CD4-positive, CD25-positive, alpha-beta regulatory T cell (primary cell): ENCODE results near the gene B4GALT4. TPM values are rescaled to one million over a fixed set of nuclear protein-coding genes. Genes with fewer than 3 reads are reported as not detected.
A peak's percentile ranks its signal among the peaks of the same experiment; 100 is the strongest.

ENCODE experiments used
- ATAC-seq, 2 donors: fragments of 150-1000 bp; cut with Tn5 transposase; one replicate each; pipeline ENCODE4 v1.10.0; 2021; ENCODE audit warnings: low read depth in 2 of 2, moderate number of reproducible peaks in 2 of 2, moderate library complexity in 1 of 2
- DNase-seq, 3 donors: peaks; one replicate each; pipeline versions ENCODE4 v3.0.0 to v3.0.0-alpha.2; 2012 to 2022; ENCODE audit warnings: mixed read lengths in 1 of 3
- H3K27ac ChIP-seq: one replicate; pipeline ENCODE4 v1.7.0; 2013; ENCODE audit warnings: mild to moderate bottlenecking, low read length; ENCODE audit not compliant: insufficient read depth, poor library complexity, severe bottlenecking
- H3K27me3 ChIP-seq: one replicate; pipeline ENCODE4 v1.7.0; 2013; ENCODE audit warnings: low read length; ENCODE audit not compliant: control insufficient read depth, insufficient read depth
- H3K36me3 ChIP-seq: one replicate; pipeline ENCODE4 v1.7.0; 2013; ENCODE audit warnings: mild to moderate bottlenecking, low read length, moderate library complexity; ENCODE audit not compliant: control insufficient read depth, insufficient read depth
- H3K4me1 ChIP-seq: 2 replicates; pipeline ENCODE4 v1.7.0; 2013; ENCODE audit warnings: mild to moderate bottlenecking, low read length; ENCODE audit not compliant: insufficient read depth, control insufficient read depth, poor library complexity, severe bottlenecking
- H3K4me3 ChIP-seq: one replicate; pipeline ENCODE4 v1.7.0; 2013; ENCODE audit warnings: low read depth, mild to moderate bottlenecking, low read length, moderate library complexity
- H3K9me3 ChIP-seq, 2 experiments: 1 replicate in 1 of 2; 2 replicates in 1 of 2; pipeline ENCODE4 v1.7.0; 2013; ENCODE audit warnings: low read length in 2 of 2, mild to moderate bottlenecking in 1 of 2, moderate library complexity in 1 of 2; ENCODE audit not compliant: control insufficient read depth in 2 of 2
- H3K27ac Mint-ChIP-seq, 3 donors: one replicate each; pipeline ENCODE4 v1.8.0; 2020 to 2022; ENCODE audit warnings: mild to moderate bottlenecking in 3 of 3, mixed read lengths in 3 of 3, moderate library complexity in 2 of 3
- H3K27me3 Mint-ChIP-seq: one replicate; pipeline ENCODE4 v1.8.0; 2022; ENCODE audit warnings: mild to moderate bottlenecking, mixed read lengths
- H3K36me3 Mint-ChIP-seq: one replicate; pipeline ENCODE4 v1.8.0; 2020; ENCODE audit warnings: mixed read lengths
- H3K4me1 Mint-ChIP-seq, 4 donors: one replicate each; pipeline ENCODE4 v1.8.0; 2020 to 2022; ENCODE audit warnings: mixed read lengths in 4 of 4, mild to moderate bottlenecking in 1 of 4
- H3K4me3 Mint-ChIP-seq, 4 donors: one replicate each; pipeline ENCODE4 v1.8.0; 2020 to 2022; ENCODE audit warnings: mild to moderate bottlenecking in 4 of 4, mixed read lengths in 4 of 4, moderate library complexity in 3 of 4
- H3K9me3 Mint-ChIP-seq, 7 donors: one replicate each; pipeline ENCODE4 v1.8.0; 2020 to 2022; ENCODE audit warnings: mixed read lengths in 7 of 7, mild to moderate bottlenecking in 3 of 7, moderate library complexity in 2 of 7
- polyA plus RNA-seq, 4 donors: library from polyadenylated mRNA; unstranded; fragments of 300-500 nt; fragmentation: Illumina TruSeq; gene quantifications; one replicate each; pipeline ENCODE4 v1.2.3, GENCODE V29; 2021
- total RNA-seq: library from RNA; stranded (reverse); gene quantifications from one replicate; pipeline ENCODE4 v1.2.3, GENCODE V29; 2022

The B4GALT4 gene
- total and polyA plus RNA-seq, 5 donors from 2014 or later = 6.4 to 13.1 (median 7.3) TPM

GRCh38 chr3:119225121-119225520 lies 15.6 kb downstream of the B4GALT4 start:
- no peak overlapping the region for H3K27ac ChIP-seq
- Mint-ChIP-seq H3K4me1 (peaks cover 4 to 31% (median 26%) of the 10 kb centered on the region in 4 donors), H3K27ac (no peak overlapping the region), H3K36me3 (peaks cover 67% of the 10 kb centered on the region), H3K27me3 (no peaks in the 10 kb centered on the region), H3K4me3 (no peak overlapping the region), H3K9me3 (no peaks in the 10 kb centered on the region)
- no peaks in the 10 kb centered on the region for H3K9me3 ChIP-seq
- no peak for DNase-seq
- H3K4me1 ChIP-seq = no peaks in the 10 kb centered on the region
- no peak overlapping the region for H3K4me3 ChIP-seq
- peaks cover 61% of the 10 kb centered on the region for H3K36me3 ChIP-seq
- no peaks in the 10 kb centered on the region for H3K27me3 ChIP-seq
- ATAC-seq = no peak

DNA sequence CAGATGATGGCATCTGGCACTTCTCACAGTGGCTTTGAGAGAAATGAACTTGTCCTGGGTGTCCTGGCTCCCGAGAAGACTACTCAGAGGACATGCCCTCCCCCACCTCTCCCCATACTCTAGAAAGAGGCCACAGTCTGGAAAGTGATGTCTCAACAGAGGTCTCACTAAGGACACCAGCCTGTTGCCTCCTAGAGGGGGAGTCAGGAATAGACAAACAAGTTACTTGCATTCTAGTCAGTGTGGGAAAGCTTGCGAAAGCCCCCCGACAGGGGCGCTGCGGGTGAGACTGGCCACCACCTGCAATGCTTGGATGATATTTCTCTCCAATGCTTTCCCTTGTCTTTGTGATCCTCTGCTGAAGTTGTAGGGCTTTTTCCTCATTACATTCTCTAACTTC lies 17.2 kb downstream of the B4GALT4 start:
- H3K27ac ChIP-seq = no peak overlapping the region
- Mint-ChIP-seq H3K36me3 (peaks cover 63% of the 10 kb centered on the region), H3K4me1 (peaks cover 10 to 43% (median 35%) of the 10 kb centered on the region in 4 donors), H3K27ac (peak overlapping the region in 1 of 3 donors; percentile 22), H3K9me3 (no peaks in the 10 kb centered on the region), H3K4me3 (no peak overlapping the region), H3K27me3 (no peaks in the 10 kb centered on the region)
- no peak for DNase-seq
- no peak overlapping the region for H3K4me3 ChIP-seq
- no peaks in the 10 kb centered on the region for H3K9me3 ChIP-seq
- peaks cover 6% of the 10 kb centered on the region for H3K4me1 ChIP-seq
- no peaks in the 10 kb centered on the region for H3K27me3 ChIP-seq
- no peak for ATAC-seq
- peaks cover 51% of the 10 kb centered on the region for H3K36me3 ChIP-seq

DNA sequence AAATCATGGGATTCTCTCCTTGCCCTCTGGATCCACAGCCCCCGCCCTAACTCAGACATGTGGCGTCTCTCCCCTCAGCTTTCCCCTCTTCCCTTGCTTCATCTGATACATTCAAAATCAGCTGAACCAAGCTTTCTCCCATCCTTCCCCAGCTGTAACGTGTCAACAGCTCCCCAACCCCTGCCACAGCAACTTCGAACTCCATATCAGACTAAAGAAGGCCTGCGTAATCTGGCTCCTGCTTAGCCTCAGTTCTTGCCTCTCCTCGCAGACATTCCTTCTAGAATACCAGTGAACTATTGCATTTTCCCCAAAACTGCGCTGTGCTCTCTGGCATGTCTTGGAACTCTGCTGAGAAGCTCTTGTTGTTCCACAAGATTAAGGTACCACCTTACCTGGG lies 18.3 kb downstream of the B4GALT4 start:
- no peaks in the 10 kb centered on the region for H3K9me3 ChIP-seq
- H3K4me1 ChIP-seq = peaks cover 6% of the 10 kb centered on the region
- no peak for DNase-seq
- H3K36me3 ChIP-seq = peaks cover 47% of the 10 kb centered on the region
- H3K4me1 Mint-ChIP-seq = peaks cover 10 to 46% (median 28%) of the 10 kb centered on the region in 4 donors
- H3K4me3 Mint-ChIP-seq = peak overlapping the region in 1 of 4 donors; percentile 11
- no peak for ATAC-seq
- H3K27me3 Mint-ChIP-seq = no peaks in the 10 kb centered on the region
- H3K9me3 Mint-ChIP-seq = no peaks in the 10 kb centered on the region
- no peak overlapping the region for H3K4me3 ChIP-seq
- peaks cover 56% of the 10 kb centered on the region for H3K36me3 Mint-ChIP-seq
- H3K27me3 ChIP-seq = no peaks in the 10 kb centered on the region
- peak overlapping the region; percentile 11 to 45 (median 22) for H3K27ac Mint-ChIP-seq
- H3K27ac ChIP-seq = no peak overlapping the region

- Histone ChIP-seq H3K36me3 (peaks cover 47% of the 10 kb centered on the region), H3K4me3 (no peak overlapping the region), H3K27me3 (no peaks in the 10 kb centered on the region), H3K27ac (no peak overlapping the region), H3K9me3 (no peaks in the 10 kb centered on the region), H3K4me1 (peaks cover 6% of the 10 kb centered on the region)
- Mint-ChIP-seq H3K9me3 (no peaks in the 10 kb centered on the region), H3K27me3 (no peaks in the 10 kb centered on the region), H3K27ac (peak overlapping the region in 2 of 3 donors; percentile 22 to 45), H3K4me1 (peaks cover 10 to 43% (median 27%) of the 10 kb centered on the region in 4 donors), H3K4me3 (no peak overlapping the region), H3K36me3 (peaks cover 56% of the 10 kb centered on the region)
- ATAC-seq (no peak), DNase-seq (no peak)
Measured at GRCh38 chr3:119221779-119222320, 18.8 kb downstream of the B4GALT4 start.

DNA sequence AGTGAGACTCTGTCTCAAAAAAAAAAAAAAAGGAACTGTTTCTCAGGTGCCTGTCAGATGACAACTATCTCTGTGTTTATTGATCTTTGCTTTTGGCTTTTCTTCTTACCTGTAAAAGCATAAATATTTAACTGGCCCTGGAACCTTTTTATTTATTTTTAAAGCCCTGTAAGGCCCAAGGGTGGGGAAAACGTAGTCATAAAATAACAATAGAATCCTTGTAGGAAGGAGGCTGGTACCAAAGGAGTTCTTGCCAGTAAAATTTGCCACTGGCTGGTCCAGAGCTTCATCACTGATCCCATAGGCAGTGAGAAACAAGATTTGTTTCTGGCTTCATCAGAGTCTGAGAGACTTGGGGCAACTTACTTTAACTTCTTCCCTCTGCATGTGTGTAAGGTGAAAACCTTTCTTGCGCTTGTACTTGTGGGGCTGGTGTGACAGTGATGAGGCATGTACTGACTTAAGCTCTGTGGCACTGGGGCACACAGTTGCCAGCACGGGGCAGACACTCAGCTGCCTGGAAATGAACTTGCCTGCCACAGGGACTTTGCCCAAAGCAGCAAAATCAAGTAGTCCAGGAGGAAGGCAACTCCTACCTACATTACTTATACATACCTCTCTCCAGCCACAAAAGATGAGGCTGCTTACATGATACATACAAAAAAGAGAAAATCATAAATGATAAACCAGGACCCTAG lies 19.6 kb downstream of the B4GALT4 start:
- H3K4me3 ChIP-seq = no peak overlapping the region
- no peak for DNase-seq
- no peak overlapping the region for H3K4me3 Mint-ChIP-seq
- no peaks in the 10 kb centered on the region for H3K27me3 ChIP-seq
- H3K36me3 ChIP-seq = peaks cover 48% of the 10 kb centered on the region
- peaks cover 51% of the 10 kb centered on the region for H3K36me3 Mint-ChIP-seq
- peak overlapping the region in 2 of 3 donors; percentile 74 to 93 for H3K27ac Mint-ChIP-seq
- no peaks in the 10 kb centered on the region for H3K27me3 Mint-ChIP-seq
- no peaks in the 10 kb centered on the region for H3K9me3 Mint-ChIP-seq
- no peak overlapping the region for H3K27ac ChIP-seq
- no peaks in the 10 kb centered on the region for H3K9me3 ChIP-seq
- no peak for ATAC-seq
- H3K4me1 Mint-ChIP-seq = peaks cover 8 to 36% (median 22%) of the 10 kb centered on the region in 4 donors
- peaks cover 6% of the 10 kb centered on the region for H3K4me1 ChIP-seq

DNA sequence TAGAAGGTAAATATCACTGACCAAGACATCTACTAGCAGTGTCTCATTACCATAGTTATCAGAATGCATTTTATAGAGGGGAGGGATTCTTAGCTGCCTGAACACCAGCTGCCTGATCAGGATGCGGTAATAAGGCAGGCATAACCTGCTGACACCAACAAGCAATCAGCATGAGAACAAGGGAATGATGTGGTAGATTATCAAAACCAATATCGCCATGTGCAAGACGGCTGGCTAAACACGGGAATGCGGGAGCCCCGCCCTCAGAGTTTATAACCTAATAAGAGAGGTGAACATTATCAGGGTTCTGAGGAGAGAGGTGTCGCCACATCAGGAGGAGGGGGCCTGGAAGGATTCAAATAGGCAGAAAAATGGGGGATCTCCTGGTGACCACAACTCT lies 20.5 kb downstream of the B4GALT4 start:
- peaks cover 58% of the 10 kb centered on the region for H3K36me3 Mint-ChIP-seq
- no peaks in the 10 kb centered on the region for H3K27me3 Mint-ChIP-seq
- H3K9me3 Mint-ChIP-seq = no peaks in the 10 kb centered on the region
- Histone ChIP-seq H3K36me3 (peaks cover 54% of the 10 kb centered on the region), H3K9me3 (no peaks in the 10 kb centered on the region), H3K27me3 (no peaks in the 10 kb centered on the region), H3K4me1 (peaks cover 6% of the 10 kb centered on the region), H3K4me3 (no peak overlapping the region), H3K27ac (no peak overlapping the region)
- no peak overlapping the region for H3K4me3 Mint-ChIP-seq
- ATAC-seq (no peak), DNase-seq (no peak)
- H3K27ac Mint-ChIP-seq = peak overlapping the region; percentile 20 to 79 (median 78)
- peaks cover 12 to 35% (median 20%) of the 10 kb centered on the region in 4 donors for H3K4me1 Mint-ChIP-seq

GRCh38 chr3:119219069-119219468 lies 21.6 kb downstream of the B4GALT4 start:
- Histone ChIP-seq H3K9me3 (no peaks in the 10 kb centered on the region), H3K4me3 (peak overlapping the region; percentile 45), H3K27me3 (no peaks in the 10 kb centered on the region), H3K36me3 (peaks cover 65% of the 10 kb centered on the region), H3K4me1 (peaks cover 6% of the 10 kb centered on the region), H3K27ac (no peak overlapping the region)
- peak in 1 of 3 donors; percentile 84 for DNase-seq
- Mint-ChIP-seq H3K27ac (peak overlapping the region; percentile 4 to 84 (median 58)), H3K4me1 (peaks cover 12 to 31% (median 18%) of the 10 kb centered on the region in 4 donors), H3K9me3 (no peaks in the 10 kb centered on the region), H3K27me3 (no peaks in the 10 kb centered on the region), H3K36me3 (peaks cover 65% of the 10 kb centered on the region), H3K4me3 (peak overlapping the region in 1 of 4 donors; percentile 35)
- peak; percentile 84 to 94 for ATAC-seq

DNA sequence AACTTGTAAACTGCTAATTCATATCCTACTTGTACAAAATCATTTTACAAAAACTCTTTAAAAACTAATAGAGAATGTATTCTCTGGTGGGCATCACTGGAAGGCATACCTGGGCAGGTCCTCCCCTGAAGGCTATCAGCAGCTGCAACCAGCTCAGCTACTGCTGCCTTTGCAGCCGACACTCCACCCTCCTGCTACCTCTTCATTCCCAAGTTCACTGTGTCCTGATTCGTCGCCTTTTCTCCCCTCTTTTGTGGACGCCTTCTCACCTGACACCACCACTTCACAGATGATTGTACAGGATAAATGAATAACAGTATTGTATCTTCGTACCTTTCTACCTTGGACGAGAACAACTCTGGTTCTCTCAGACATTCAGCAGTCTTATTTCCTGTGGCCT lies 28.9 kb downstream of the B4GALT4 start:
- no peaks in the 10 kb centered on the region for H3K4me1 ChIP-seq
- H3K9me3 ChIP-seq = no peaks in the 10 kb centered on the region
- Mint-ChIP-seq H3K4me3 (no peak overlapping the region), H3K9me3 (no peaks in the 10 kb centered on the region), H3K36me3 (peaks cover 56% of the 10 kb centered on the region), H3K27me3 (no peaks in the 10 kb centered on the region), H3K4me1 (peaks cover 0 to 24% (median 14%) of the 10 kb centered on the region in 4 donors), H3K27ac (no peak overlapping the region)
- H3K4me3 ChIP-seq = no peak overlapping the region
- no peak overlapping the region for H3K27ac ChIP-seq
- DNase-seq = no peak
- H3K36me3 ChIP-seq = peaks cover 65% of the 10 kb centered on the region
- H3K27me3 ChIP-seq = no peaks in the 10 kb centered on the region
- no peak for ATAC-seq
